ENCODE measurements around the gene BLTP1.

Gene BLTP1

GRCh38 chr4:122170775-122171174 is 18.6 kb downstream of the BLTP1 start:
- H3K27ac ChIP-seq, result no peak overlapping the region
- TF ChIP-seq ZFX (IDR thresholded peaks at IDR 0.05; ENCODE audit: borderline replicate concordance) (no peak), CTCF (IDR thresholded peaks at IDR 0.05) (no peak)

DNA sequence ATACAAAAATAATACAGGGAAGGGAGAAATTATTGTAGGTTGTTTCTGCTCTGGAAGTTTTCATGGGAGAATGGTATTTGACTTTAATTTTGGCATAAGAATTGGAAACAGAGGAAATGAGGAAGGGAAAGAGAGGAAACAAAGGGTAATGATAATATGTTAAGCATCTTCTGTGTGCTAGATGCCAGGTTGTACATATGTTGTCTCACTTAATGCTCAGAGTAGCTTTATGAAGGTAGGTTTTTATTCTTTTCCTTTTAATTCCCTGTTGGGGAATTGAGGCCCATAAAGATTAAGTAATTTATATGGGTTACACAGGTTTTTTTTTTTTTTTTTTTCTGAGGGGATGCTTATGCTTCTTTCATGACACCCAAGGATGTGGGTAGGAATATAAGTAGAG is 19.2 kb downstream of the BLTP1 start:
- TF ChIP-seq ZFX (IDR thresholded peaks at IDR 0.05; ENCODE audit: borderline replicate concordance) (no peak), CTCF (IDR thresholded peaks at IDR 0.05) (no peak)
- no peak overlapping the region for H3K27ac ChIP-seq

GRCh38 chr4:122172266-122172665 is 20.1 kb downstream of the BLTP1 start:
- no peak overlapping the region for H3K27ac ChIP-seq
- no peak for TF ChIP-seq ZFX (IDR thresholded peaks at IDR 0.05; ENCODE audit: borderline replicate concordance)
- no peak for TF ChIP-seq CTCF (IDR thresholded peaks at IDR 0.05)

DNA sequence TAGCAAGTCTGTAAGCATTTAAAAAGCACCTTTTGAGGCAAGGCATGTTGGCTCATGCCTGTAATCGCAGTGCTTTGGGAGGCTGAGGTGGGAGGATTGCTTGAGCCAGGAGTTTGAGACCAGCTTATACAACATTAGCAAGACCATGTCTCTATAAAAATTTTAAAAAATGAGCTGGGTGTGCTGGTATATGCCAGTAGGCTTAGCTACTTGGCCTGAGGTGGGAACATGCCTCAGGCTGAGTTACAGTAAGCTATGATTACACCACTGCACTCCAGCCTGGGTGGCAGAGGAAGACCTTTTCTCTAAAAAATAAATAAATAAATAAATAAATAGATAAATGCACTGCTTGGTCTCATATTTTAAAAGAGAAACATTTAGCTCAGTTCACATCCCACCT is 26.8 kb downstream of the BLTP1 start:
- no peak overlapping the region for H3K27ac ChIP-seq
- no peak for TF ChIP-seq CTCF (IDR thresholded peaks at IDR 0.05)
- no peak for TF ChIP-seq ZFX (IDR thresholded peaks at IDR 0.05; ENCODE audit: borderline replicate concordance)

- TF ChIP-seq CTCF (IDR thresholded peaks at IDR 0.05) (no peak), ZFX (IDR thresholded peaks at IDR 0.05; ENCODE audit: borderline replicate concordance) (no peak)
- H3K27ac ChIP-seq, result no peak overlapping the region
These were observed 43.6 kb downstream of the BLTP1 start for GRCh38 chr4:122195718-122196117.
